ENCODE measurements around the gene IQCK.

Gene IQCK

DNA sequence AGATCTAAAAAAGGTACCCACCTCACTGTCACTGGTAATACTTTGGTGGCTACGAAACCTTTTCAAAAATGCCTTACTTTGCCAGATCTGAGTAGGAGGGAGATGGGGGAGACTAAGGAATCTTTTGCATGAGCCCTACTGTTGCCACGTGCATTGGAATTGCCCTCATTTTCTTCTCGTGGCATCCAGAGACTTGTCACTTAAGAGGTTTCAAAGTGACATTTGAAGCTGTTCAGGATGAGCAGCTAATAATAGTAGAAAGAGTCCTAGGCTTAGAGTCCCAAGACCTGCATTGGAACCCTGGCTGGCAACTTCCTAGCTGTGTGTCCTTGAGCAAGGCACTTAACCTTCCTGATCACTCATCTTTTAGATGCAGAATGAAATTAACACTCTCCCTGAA lies 123.1 kb downstream of the IQCK start:
- no peak for DNase-seq

DNA sequence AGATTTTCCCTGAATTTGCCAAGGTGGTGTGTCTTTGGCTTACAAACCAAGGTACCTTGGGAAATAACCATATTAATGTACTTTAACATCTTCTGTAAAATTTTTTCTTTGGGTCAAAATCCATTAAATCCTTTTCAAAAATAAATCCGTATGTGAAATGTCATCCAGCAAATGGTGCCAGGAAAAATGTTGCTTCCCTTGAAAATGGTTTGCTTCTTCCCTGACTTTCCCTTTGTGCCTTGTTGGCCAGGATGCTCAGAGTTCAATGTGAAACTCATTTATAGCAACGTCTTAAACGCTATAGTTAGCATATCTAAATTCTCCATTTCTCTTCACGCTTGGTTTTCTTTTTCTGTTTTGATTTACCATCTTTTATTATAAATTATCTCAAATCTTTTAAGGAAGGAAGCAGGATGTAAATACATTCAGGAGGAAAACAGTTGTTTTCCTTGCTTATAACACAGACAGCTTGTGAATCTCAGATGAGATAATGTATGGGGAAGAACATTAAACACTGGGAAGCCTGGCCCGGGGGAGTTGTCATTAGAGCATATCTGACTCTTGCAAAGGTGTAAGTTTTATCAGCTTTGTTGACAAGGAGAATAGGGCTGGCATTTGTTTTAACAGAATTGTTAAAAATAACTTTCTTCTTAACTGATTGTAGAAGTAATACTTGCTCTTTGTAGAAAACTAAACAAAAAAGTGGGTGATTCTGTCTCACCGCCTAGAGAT lies 124.5 kb downstream of the IQCK start:
- no peak for DNase-seq

DNA sequence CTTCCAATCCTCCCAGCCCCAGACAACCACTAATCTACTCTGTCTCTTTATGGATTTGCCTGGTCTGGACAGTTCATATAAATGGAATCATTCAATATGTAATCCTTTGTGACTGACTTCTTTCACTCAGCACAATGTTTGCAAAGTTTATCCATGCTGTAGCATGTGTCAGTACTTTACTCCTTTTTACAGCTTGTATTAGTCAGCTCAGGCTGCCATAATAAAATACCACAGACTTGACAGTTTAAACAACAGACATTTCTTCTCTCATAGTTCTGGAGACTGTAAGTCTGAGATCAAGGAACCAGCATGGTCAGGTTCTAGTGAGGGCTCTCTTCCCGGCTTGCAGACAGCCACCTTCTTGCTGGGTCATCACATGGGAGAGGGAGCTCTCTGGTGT lies 125.3 kb downstream of the IQCK start:
- no peak for DNase-seq

DNA sequence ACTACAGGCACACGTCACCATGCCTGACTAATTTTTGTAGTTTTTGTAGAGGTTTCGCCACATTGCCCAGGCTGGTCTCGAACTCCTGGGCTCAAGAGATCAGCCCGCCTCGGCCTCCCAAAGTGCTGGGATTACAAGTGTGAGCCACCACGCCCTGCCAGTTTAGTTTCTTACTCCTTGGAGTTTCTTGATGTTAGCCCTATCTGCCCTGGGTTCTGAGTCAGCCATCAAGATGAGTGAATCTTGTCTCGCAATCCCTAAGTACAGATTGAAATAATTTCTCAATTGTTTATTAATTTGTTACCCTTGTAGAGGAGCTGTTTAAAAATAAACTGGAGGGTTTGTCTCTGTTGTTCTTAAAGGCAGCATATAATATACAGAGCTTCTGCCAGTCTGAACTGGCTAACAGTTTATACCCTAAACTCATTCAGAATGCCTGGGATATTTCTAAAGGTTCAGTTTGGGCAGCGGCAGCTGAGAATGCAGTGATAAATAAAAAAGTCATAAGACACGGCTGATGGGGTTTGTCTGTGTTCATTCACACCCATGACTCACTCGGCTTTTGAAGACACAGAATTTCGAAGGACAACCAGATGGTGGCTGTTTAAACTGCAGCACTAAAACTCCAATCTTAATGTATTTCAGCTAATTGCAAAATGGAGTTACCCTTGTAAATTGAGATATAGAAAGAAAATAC lies 127.0 kb downstream of the IQCK start:
- DNase-seq, result no peak

DNA sequence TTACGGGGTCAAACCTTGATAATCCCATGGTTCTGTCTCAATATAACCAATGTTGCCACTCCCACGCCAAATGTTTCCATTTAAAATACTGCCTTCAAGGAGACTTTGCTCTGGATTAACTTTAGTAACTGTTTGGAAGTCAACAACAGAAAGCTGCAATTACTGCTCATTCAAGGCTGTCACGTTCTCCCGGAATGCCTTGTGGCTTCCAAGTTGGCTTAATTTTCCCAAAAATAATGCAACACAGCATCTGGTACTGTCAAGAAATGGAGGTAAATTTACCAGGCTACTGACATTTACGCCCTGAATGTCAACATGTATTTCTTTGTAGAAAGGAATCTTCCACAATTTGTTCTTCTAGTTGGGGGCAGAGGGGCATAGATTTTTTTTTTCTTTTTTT lies 128.4 kb downstream of the IQCK start:
- DNase-seq, result no peak

DNA sequence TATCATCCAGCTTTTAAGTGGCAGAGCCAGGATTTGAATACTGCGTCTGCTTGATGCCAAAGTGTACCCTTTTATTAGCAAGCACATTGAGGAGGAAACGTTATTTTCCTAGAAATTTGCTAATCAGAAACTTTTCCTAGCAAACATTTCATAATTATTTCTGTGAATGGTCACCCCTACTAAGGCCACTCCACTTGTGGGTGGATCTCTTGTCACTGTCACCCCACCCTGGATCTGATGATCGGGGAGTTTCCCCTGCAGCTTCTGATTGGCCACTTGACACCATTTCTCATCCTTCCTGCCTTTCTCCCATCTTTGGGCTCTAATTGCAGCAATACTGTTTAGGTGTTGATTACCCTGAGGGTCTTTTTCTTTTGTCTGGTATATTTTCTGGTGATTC lies 130.7 kb downstream of the IQCK start:
- no peak for DNase-seq

DNA sequence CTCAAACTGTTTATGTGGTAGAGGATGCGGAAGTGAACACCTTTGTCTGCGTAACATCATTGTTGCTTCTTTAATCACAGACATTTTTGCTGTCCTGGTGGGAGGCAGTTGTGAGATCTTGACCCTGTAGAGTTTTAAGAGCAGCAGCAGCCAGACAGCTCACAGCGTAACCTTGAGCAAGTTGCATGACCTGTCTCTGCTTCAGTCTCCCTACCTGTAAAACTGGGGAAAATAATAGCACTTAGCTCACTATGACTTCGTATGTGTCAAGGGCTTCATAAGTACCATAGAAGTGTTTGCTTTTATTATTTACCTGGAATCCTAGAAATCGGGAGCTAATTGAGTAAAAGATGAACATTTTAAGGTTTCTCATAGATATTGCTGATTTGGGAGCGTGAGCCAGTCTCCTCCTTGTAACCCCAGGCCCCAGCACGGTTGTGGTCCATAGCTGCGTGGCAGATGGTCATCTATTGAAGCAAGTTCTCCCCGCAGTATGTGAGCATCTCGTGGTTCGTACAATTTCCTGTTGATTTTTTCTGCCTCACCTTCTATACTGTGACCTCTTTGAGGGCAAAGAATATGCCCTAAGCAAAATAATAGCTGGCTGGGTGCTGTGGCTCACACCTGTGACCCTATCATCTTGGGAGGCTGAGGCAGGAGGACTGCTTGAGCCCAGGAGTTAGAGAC lies 132.2 kb downstream of the IQCK start:
- DNase-seq, result no peak

DNA sequence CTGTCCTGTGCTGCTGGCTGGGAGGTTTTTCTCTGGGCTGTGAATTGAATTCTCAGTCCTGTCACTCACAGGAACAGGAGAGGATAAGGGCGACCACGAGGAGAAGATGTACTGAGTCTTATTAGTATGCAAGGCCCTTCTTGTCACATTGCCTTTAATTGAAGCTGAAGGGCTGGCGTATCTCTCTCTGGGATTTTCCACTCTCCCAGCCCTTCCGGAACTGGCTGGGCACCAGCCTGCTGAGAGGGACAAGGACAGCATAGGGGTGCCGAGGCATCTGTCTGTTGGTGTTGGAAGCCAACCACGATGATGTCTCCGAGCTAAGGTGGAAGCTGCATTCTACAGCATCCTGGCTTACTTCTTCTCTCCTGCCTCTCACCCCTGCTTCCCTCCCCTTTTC lies 133.4 kb downstream of the IQCK start:
- DNase-seq, result no peak

DNA sequence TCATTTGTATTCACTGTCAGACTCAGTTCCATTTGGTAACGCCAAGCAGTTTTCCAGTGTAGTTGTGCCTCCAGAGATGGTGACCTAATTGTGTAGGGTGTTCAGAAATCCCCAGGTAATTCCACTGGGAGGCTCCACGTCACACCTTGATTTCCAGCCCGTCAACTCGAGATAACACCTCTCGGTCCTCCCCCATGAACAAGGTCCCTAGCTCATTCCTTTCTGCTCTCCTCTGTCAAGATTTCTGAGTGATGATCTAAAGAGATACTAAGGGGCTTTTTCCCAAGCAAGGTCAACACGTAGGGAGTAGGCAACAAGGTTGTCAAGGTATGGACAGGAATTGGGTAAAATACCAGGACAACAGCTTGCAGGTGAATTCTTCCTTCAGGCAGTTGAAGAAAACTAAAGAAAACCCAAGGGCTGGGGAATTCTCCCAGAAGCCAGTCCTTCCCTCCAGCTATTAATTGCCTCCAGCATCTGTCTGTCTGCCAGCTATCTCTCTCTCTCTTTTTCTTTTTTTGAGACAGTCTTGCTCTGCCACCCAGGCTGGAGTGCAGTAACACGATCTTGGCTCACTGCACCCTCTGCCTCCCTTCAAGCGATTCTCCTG lies 135.2 kb downstream of the IQCK start:
- no peak for DNase-seq

DNA sequence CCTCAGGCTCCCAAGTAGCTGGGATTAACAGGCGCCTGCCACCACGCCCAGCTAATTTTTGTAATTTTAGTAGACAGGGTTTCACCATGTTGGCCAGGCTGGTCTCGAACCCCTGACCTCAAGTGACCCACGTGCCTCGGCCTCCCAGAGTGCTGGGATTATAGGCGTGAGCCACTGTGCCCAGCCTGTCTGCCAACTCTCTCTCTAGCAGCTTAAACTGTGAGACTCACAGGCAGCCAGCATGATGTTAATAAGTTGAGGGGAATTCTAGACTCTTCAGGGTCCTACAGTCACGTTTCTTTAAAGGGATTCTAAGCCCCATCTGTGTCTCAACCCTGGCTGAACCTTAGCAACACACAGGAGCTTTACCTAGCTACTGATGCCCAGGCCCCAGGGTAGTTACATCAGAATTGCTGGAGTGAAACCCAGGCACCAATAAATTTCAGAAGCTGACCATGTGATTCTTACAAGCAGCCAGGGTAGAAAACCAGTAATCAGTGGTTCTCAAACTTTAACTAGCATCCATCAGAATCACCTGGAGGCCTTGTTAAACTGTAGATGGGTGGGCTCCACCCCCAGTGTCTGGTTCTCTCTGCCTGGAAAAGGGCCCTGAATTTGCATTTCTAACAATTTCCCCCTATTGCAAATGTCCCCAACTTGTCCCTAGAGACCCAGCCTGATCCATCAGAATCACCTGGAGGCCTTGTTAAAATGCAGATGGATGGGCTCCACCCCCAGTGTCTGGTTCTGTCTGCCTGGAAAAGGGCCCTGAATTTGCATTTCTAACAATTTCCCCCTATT lies 135.9 kb downstream of the IQCK start:
- no peak for DNase-seq

DNA sequence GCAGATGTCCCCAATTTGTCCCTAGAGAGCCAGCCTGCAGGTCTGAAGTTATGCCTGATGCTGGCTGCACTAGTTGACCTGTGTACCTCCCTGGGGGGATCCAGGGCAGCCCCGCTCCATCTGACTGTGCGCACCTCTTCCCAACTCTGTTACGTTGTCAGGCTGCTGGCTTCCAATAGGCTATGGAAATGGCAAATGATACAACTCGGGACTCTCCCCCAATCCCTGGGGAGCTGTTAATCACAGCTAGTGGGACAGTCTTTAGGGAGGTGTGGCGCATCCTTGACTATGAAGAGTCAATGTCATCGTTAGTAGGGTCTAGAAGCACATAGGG lies 136.4 kb downstream of the IQCK start:
- no peak for DNase-seq

DNA sequence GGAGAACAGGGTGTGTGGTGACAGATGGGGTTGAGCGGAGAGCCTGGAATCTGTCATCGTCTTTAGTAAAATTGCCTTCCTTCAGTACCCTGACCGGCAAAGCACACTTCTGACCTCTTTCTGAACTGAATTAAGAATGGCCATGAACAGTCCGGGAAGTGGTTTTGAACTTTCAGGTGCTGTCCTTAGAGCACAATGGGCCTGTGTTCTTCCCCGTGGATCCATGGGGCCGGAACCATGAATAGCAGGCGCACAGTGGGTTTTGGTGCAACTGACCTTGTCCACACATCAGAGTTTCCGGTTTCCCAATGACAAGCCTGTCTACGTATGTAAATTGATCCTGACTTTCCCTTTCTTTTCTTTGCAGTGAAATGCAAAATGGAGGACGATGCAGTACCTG lies 138.0 kb downstream of the IQCK start:
- no peak for DNase-seq

DNA sequence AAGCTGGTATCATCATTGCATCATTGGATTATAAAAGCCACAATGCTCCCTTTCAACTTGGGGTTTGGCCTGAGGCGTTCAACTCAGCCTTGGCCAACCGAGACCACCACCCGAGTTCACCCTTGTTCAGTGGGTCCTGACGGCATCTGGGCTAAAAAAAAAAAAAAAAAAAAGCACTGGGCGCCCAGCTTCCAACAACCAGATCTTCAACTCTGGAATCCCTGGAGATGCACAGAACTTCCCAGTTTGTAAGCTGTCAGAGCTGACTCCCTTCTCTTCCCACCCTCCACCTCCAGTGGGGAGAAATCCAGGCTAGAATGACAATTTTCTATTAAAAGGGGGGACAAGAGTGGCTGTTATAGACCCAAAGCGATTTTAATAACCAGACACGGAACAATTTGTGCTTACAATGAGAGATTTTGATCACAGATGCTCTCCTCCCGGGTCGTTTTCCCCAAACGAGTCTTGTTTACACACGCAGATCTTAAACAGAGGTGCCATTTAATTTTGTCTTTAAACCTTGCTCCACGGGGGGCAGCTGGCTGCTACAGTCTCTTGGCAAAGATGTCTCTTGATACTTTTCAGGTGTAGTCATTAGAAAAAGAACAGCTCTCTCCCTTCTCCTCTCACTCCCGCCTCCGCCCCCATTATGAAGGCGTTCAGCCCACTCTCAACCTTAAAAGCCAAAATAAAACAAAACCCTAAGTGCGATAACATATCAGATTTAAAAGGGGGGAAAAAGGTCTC lies 139.7 kb downstream of the IQCK start:
- no peak for DNase-seq

DNA sequence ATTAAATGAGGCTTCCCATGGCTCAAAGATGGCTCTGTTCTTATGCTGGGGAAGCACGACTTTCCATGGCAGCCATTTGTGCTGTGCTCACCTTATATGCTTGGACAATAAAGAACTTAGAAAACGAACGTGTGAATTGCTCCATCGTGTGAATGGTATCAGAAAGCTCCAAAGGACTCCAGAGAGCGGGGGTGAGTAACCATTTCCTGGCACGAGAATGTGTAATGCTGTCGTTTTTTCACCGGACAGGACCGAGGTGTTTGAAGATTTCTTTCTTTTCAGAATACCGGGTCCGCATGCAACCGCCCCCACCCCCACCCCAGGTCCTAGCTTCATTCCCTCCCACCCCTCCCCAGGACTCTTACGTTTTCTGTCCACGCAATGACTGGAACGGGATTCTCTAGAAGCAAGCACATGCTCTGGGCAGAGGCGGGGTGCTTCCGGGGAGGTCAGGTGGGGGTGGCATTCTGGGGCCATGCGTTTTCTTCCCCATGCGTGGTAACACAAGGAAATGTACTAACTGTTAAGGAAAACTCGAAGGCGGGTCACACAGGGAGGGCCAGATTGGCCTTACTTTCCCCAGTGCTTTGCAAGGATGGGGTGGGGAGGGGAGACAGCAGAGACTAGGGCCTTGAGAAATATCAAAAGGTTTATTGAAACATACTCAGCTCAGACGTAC lies 140.4 kb downstream of the IQCK start:
- DNase-seq, result no peak

DNA sequence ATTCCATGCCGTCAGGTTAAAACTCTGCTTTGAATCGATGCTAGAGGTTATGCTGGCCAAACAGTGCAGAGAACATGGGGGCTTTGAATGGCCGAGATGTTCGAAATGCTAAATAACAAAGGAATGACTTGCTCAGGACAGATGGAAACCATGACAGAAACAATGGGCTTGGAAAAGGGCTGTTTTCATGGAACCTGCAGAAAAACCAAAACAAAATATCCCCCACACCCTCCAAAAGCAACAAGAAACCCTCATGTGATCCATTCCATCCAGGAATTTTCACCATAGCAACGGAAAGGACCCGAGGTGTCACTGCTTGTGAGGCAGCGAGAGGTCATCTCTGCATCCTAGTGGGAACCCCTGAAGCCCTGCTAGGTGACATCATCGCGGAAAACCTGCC lies 141.1 kb downstream of the IQCK start:
- no peak for DNase-seq

DNA sequence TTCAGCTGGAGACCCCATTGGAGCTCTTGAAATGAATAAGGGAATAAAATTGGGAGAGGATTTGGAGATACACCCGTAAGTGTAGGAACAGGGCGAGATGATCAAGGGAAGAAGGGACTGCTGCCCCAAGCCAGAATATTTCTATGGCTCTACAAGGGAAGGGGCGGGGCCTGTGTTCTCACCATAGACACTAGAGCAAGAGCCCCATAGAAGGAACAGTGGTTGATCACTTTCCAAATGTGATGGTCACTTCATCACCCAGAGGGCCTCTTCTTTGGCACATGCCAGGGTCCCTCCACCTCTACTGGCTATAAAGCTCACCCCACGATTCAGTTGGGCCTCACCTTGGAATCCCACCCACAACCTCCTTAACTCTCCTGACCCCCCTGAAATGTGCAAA lies 141.5 kb downstream of the IQCK start:
- DNase-seq, result no peak

DNA sequence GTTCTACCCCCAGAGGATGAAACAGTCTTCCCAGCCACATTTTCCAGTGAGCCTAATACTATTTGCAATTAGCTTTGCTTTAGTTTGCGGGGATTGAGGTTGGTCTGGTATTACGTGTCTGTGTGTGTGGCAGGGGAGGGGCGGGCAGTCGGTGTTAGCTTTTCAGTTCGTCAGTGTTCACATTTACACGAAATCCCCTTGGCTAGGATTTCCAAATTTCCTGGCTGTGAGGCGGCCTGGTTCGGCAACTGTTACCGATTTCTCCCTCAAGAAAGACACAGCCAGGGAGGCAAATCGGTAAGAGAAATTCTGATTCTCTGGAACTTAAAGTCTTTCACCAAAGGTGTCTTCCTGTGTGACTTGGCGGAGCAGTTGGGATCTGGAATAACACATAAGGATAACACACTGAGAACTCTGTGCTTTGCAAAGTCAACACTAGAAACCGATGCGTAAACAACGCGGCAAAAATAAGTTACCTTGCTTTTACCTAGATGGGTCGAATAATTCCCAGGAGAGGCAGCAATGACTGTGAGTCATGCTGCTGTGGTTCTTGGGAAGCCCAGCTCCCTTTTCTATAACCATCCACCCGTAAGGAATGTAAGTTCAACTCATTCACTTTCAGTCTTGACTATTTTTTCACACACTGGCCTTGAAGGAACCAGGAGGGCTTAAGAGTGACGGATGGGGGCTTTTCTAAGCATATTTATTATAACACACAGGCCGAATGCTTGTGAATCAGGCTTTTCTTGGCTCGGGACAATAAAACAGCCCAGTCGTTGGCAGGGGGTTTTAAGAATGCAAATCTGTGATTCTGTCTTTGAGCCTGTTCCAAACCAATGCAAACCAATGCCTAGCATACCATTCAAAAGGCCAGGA lies 142.3 kb downstream of the IQCK start:
- no peak for DNase-seq

DNA sequence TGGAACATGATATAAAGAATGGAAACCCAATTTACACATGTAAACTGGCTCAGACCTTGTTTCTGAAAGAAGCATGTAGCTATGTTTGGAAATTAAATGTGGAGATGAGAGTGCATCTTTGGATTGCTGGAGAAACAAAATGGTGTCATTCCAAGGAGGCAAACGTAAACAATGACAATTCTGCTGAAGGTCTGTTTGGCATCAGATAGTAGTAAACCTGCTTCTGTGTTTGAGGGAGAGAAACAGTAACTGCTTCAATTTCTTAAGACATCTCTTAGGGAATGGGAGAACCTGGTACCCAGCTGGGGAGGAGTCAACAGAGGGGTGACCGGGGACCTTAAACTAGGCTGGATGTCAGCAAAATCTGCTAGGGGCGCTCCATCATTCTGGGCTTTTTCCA lies 143.1 kb downstream of the IQCK start:
- no peak for DNase-seq

DNA sequence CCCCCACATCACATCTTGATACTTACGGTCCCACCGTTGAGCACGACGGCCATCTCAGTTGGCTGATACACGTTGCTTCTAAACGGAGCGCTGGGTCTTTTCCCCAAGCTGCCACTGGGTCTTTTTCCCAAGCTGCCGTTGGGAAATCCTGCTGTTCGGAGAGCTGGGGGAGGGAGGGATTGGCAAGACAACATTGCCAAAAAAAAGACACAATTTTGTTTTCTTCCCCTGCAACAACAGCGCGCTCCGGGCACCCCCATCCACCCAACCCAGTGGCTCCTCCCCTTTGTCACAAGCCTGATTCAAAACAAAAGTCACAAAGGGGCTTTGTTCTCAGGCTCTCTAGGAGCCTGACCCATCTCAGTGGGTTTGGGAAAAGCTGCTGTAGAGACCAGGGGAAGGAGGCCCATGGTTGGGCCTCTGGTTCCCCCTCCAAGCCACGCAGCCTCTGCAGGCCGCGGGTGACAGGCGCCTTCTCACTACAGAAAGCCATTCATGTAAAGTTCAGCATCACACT lies 143.8 kb downstream of the IQCK start:
- DNase-seq, result no peak

DNA sequence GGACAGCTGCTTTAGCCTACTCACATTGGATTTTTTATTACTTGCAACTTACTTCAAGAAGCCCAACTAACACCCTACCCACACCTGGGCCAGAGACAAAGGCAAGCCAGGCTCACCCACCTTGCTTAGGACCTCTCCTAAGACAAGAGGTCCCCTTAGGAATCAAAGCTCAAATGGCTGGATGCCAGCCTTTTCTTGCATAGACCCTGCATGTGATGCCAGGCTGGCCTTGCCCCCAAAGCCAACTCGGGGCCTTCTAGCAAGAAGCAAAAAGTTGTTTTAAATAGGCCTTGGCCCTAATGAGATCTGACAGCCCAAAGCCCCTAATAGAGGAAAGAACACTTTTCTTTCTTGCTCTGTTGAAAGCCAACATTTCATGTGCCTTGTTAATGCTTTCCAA lies 145.9 kb downstream of the IQCK start:
- DNase-seq, result no peak

DNA sequence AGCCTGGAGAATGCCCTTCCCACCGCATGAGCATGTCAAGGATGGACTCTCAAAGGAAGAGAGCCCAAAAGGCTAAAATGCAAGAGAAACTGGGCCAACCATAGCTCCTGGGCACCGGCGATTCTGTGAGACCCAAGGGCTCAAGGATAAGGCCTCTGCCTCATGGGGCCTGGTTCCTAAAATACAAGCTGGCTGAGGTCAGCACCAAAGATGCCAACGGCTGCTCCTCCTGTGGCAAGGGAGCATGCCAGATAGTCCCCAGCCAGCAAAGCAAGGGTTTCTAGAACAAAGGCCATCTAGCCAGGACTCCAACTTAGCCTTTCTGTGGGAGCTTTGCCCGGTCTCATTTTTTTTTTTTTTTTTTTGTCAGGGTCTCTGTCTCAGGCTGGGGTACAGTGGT lies 146.5 kb downstream of the IQCK start:
- no peak for DNase-seq

All from stimulated activated CD8-positive, alpha-beta memory T cell treated with anti-CD3 and anti-CD28 coated beads, Interleukin-4, amount 100 ng/mL, for 48 hours (primary cell).